GM23248 (cell line): ENCODE data around the gene ZDHHC9. TPM values are rescaled to one million over a fixed set of nuclear protein-coding genes. Genes with fewer than 3 reads are reported as not detected.
A peak's percentile ranks its signal among the peaks of the same experiment; 100 is the strongest.

ENCODE experiments used
- DNase-seq: peaks from one replicate; pipeline ENCODE4 v3.0.0-alpha.2; 2015
- H2AFZ ChIP-seq: fragments of 200-600 bp; sonication (generic); 2 replicates; pipeline ENCODE4 v1.6.1; 2016; ENCODE audit warnings: antibody characterized with exemption
- H3F3A ChIP-seq: fragments of 200-600 bp; sonication (generic); 2 replicates; pipeline ENCODE4 v1.6.1; 2016; ENCODE audit warnings: mild to moderate bottlenecking, antibody characterized with exemption, mixed run types; ENCODE audit not compliant: insufficient read depth
- H3K27ac ChIP-seq: fragments of 200-600 bp; sonication (generic); 2 replicates; pipeline ENCODE4 v1.5.1; 2016; ENCODE audit warnings: mild to moderate bottlenecking
- H3K27me3 ChIP-seq: fragments of 200-600 bp; sonication (generic); replicated peaks from 2 replicates; pipeline ENCODE4 v1.6.1; 2016; ENCODE audit warnings: mild to moderate bottlenecking; ENCODE audit not compliant: insufficient read depth
- H3K36me3 ChIP-seq: fragments of 200-600 bp; sonication (generic); 2 replicates; pipeline ENCODE4 v1.6.1; 2016; ENCODE audit warnings: low read depth, mild to moderate bottlenecking
- H3K4me1 ChIP-seq: fragments of 200-600 bp; sonication (generic); 2 replicates; pipeline ENCODE4 v1.6.1; 2016; ENCODE audit warnings: mild to moderate bottlenecking; ENCODE audit not compliant: insufficient read depth
- H3K4me2 ChIP-seq: fragments of 200-600 bp; sonication (generic); one replicate; pipeline ENCODE4 v1.6.1; 2016; ENCODE audit warnings: mild to moderate bottlenecking; ENCODE audit not compliant: unreplicated experiment
- H3K4me3 ChIP-seq: fragments of 200-600 bp; sonication (generic); 2 replicates; pipeline ENCODE4 v1.5.1; 2016; ENCODE audit warnings: mild to moderate bottlenecking
- H3K79me2 ChIP-seq: fragments of 200-600 bp; sonication (generic); 2 replicates; pipeline ENCODE4 v1.6.1; 2016; ENCODE audit warnings: mild to moderate bottlenecking; ENCODE audit not compliant: insufficient read depth
- H3K9ac ChIP-seq: fragments of 200-600 bp; sonication (generic); 2 replicates; pipeline ENCODE4 v1.6.1; 2016; ENCODE audit warnings: mild to moderate bottlenecking
- H3K9me2 ChIP-seq: fragments of 200-600 bp; sonication (generic); 2 replicates; pipeline ENCODE4 v1.6.1; 2016; ENCODE audit warnings: mixed run types, mild to moderate bottlenecking, moderate library complexity; ENCODE audit not compliant: insufficient read depth
- H3K9me3 ChIP-seq: fragments of 200-600 bp; sonication (generic); one replicate; pipeline ENCODE4 v1.6.1; 2017; ENCODE audit warnings: low read depth
- H4K20me1 ChIP-seq: fragments of 200-600 bp; sonication (generic); 2 replicates; pipeline ENCODE4 v1.6.0; 2016; ENCODE audit not compliant: insufficient read depth
- EZH2 ChIP-seq: fragments of 200-600 bp; sonication (generic); IDR thresholded peaks from 2 replicates; pipeline ENCODE4 v1.6.1; 2018; ENCODE audit warnings: antibody characterized with exemption, mild to moderate bottlenecking; ENCODE audit not compliant: insufficient read depth, poor library complexity, severe bottlenecking
- EZH2phosphoT487 ChIP-seq: fragments of 200-600 bp; sonication (generic); IDR thresholded peaks from 2 replicates; pipeline ENCODE4 v1.6.1; 2018; ENCODE audit warnings: antibody characterized with exemption, moderate library complexity, mild to moderate bottlenecking, low read depth; ENCODE audit not compliant: insufficient read depth
- WGBS, 2 experiments: methylation state at CpG; one replicate each; pipeline ENCODE4 v1.1.6; 2015 to 2017; ENCODE audit warnings: low lambda C conversion rate in 2 of 2, low coverage in 1 of 2; ENCODE audit errors: missing lambda C conversion rate in 2 of 2; 5-methylcytosine and 5-hydroxymethylcytosine counted together
- in situ Hi-C: fragments of 300-500 bp; cut with MboI; formaldehyde crosslinking; loops from 2 replicates; pipeline ENCODE4 v1.15.0; 2020
- polyA plus RNA-seq: library from polyadenylated mRNA; unstranded; fragments of >200 nt; fragmentation: Nextera tagmentation; extraction: Ambion mirVana; gene quantifications from 2 replicates; pipeline ENCODE4 v1.2.1, GENCODE V29; 2016
- total RNA-seq: library from RNA; depleted of rRNA; stranded (reverse); fragments of >200 nt; shearing (Covaris generic); gene quantifications from 2 replicates; pipeline ENCODE4 v1.2.3, GENCODE V29; 2014

The ZDHHC9 gene
- total and polyA plus RNA-seq, 2 experiments from 2014 or later, result 27.5 to 54.4 TPM

DNA sequence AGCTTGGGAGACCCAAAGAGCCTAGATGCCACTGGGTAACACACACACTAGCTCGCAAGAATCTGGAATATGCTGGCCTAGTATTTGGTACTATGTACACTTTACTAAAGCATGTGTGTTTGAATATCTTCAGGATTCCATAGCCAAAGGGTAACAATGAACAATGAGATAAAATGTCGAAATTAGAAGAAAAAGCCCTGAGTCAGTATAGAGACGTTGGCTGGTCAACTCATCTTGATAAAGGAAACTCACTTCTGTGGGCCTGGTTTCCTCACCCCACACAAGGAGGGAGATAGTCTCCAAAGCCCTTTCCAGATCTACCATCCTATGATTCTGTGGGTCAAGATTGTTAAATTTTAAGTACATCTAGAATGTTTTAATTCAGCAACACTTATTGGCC is 6.9 kb downstream of the ZDHHC9 start:
- DNase-seq, result no peak
- TF ChIP-seq EZH2 (no peak), EZH2phosphoT487 (no peak)
- Histone ChIP-seq H3K27ac (no peak overlapping the region), H3K36me3 (no peaks in the 10 kb centered on the region), H3K4me3 (no peak overlapping the region), H3K27me3 (no peaks in the 10 kb centered on the region), H3K9ac (no peak overlapping the region), H2AFZ (no peak overlapping the region), H3F3A (peaks cover 21% of the 10 kb centered on the region), H3K79me2 (peaks cover 78% of the 10 kb centered on the region), H4K20me1 (no peaks in the 10 kb centered on the region; the same call in 1 of the 2 replicates), H3K4me2 (no peak overlapping the region), H3K4me1 (peaks cover 30% of the 10 kb centered on the region), H3K9me3 (no peaks in the 10 kb centered on the region), H3K9me2 (no peaks in the 10 kb centered on the region)
- in situ Hi-C loops, result no loop called here
- whole genome bisulfite sequencing, 2 experiments, result 74 to 82% methylated on average over 3 of the region's 3 CpGs

DNA sequence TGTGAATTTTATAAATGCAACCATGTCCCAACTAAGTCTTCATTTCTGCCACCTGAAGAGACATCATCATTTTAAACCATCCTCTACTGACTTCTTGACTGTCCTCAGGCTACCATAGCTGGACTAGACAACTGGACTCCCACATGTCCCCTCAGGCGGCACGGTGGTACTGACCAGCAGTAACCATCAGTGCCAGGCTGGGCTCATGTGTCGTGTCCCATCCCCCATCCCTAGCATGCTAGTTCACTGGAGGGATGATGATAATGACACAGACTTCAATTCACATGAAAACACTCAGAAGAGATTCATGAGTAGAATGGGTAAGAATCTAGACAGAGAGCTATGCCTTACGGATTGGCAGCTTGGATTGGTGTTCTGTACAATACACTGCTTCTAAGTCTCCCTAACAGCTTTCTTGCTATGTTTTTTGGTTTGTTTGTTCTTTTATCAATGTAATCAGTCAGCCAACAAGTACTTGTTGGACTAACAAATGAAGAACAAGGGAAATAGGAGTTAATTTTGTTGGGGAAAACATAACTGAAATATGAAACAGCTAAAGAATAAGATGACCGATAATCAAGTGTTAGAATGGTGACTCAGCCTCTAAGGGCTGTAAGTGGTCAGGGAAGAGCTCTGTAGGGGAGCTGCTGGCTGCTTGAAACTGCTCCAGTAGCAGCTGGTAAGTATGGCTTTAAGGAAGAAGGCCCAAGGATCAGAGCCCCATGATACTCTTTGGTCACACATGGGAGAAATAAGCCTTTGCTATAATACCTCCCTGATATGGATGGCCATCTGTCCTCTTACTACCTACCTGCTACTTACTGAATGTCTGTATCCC is 10.3 kb downstream of the ZDHHC9 start:
- no peaks in the 10 kb centered on the region for H3K27me3 ChIP-seq
- peak overlapping the region; percentile 36; the same call in 1 of the 2 replicates for H3K9ac ChIP-seq
- no peaks in the 10 kb centered on the region for H3K9me2 ChIP-seq
- in situ Hi-C loops, result no loop called here
- H3K36me3 ChIP-seq, result no peaks in the 10 kb centered on the region
- H3K9me3 ChIP-seq, result no peaks in the 10 kb centered on the region
- H3K27ac ChIP-seq, result peak overlapping the region; percentile 61
- DNase-seq, result peak; percentile 67
- peaks cover 72% of the 10 kb centered on the region for H3K79me2 ChIP-seq
- no peaks in the 10 kb centered on the region; the same call in 1 of the 2 replicates for H4K20me1 ChIP-seq
- H3K4me3 ChIP-seq, result no peak overlapping the region; the same call in 1 of the 2 replicates
- peak overlapping the region; percentile 48 for H3K4me2 ChIP-seq
- H3K4me1 ChIP-seq, result peaks cover 13% of the 10 kb centered on the region
- H3F3A ChIP-seq, result peaks cover 20% of the 10 kb centered on the region
- TF ChIP-seq EZH2 (no peak), EZH2phosphoT487 (no peak)
- H2AFZ ChIP-seq, result no peak overlapping the region
- WGBS, 2 experiments, result 44 to 51% methylated on average over 5 of the region's 5 CpGs

DNA sequence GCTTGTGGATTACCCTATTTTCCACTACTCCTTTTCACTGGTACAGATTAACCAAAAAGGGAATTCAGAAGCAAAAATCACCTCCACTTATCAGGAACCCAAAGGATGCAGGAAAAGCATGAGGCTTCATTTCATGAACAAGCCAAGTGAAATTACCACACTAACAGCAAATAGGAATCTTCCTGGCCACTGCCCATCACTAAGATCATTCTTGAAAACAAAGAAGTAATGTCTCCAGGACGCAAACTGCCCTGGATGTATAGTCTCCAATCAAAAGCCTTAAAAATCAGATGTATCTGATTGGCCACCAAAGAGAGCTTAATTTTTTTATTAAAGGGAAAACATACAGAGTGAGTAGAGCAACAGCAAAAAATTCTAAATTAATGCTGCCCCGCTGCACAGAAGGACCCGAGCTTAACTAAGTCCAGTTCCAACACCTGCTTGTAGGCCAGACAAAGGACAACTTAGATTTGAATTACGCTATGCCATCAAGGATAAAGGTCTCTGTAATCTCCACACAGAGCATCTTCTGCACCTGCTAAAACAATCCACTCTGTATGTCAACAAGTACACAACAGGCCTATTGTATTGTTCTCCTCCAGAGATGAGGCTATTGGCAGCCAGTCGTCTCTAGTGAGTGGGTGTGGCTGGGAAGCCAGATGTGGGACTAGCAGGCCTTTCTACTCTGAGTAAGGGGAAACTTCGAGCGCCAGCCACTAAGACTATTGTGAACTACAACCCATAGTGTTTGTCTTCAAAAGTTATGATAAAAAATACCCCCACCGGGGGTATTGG is 12.4 kb downstream of the ZDHHC9 start:
- no peak for TF ChIP-seq EZH2
- TF ChIP-seq EZH2phosphoT487, result no peak
- Histone ChIP-seq H3K36me3 (no peaks in the 10 kb centered on the region), H2AFZ (no peak overlapping the region), H3K27ac (no peak overlapping the region), H3K4me1 (peaks cover 13% of the 10 kb centered on the region), H4K20me1 (no peaks in the 10 kb centered on the region; the same call in 1 of the 2 replicates), H3K79me2 (peaks cover 52% of the 10 kb centered on the region), H3K4me2 (no peak overlapping the region), H3F3A (peaks cover 20% of the 10 kb centered on the region), H3K9me2 (no peaks in the 10 kb centered on the region), H3K9ac (no peak overlapping the region), H3K27me3 (no peaks in the 10 kb centered on the region), H3K4me3 (no peak overlapping the region), H3K9me3 (no peaks in the 10 kb centered on the region)
- 64 to 66% methylated on average over 6 to 8 of the region's 8 CpGs for WGBS, 2 experiments
- DNase-seq, result peak; percentile 10
- in situ Hi-C loops, result no loop called here

DNA sequence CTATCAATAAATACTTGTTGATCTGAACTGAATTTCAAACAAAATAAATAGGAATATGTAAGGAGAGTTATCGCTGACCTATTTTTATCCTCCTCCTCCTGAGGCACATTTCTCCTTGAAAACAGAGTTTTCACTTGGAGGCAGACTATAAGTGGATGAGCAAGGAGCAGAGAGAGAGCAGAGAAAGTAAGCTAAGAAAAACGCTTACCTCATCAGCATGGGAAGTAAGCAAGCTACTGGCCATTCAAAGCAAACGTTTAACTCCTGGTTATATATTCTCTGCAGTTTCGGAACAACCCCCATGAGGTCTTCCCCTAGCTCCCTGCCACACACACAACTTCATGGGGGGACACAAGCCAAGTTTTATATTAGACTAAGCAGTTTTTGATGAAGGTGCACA is 13.2 kb downstream of the ZDHHC9 start:
- Histone ChIP-seq H2AFZ (no peak overlapping the region), H3K9ac (no peak overlapping the region), H3K79me2 (peaks cover 47% of the 10 kb centered on the region), H3K4me1 (peaks cover 13% of the 10 kb centered on the region), H3K9me2 (no peaks in the 10 kb centered on the region), H3K27me3 (no peaks in the 10 kb centered on the region), H4K20me1 (no peaks in the 10 kb centered on the region; the same call in 1 of the 2 replicates), H3K4me2 (no peak overlapping the region), H3K4me3 (no peak overlapping the region), H3K27ac (no peak overlapping the region), H3F3A (peaks cover 20% of the 10 kb centered on the region), H3K36me3 (no peaks in the 10 kb centered on the region), H3K9me3 (no peaks in the 10 kb centered on the region)
- 63 to 75% methylated on average over 4 of the region's 4 CpGs for WGBS, 2 experiments
- no peak for DNase-seq
- TF ChIP-seq EZH2 (no peak), EZH2phosphoT487 (no peak)
- in situ Hi-C loops, result no loop called here
